Activated T-cell treated with anti-CD3 and anti-CD28 coated beads, Interleukin-2, amount 50 U/mL, for 48 hours (primary cell): ENCODE results near the gene S100A4.

Experiments
- DNase-seq, 2 experiments: peaks; one replicate each; pipeline ENCODE4 v3.0.0-alpha.2; 2020

S100A4 gene

GRCh38 chr1:153546796-153547559 lies 1.4 kb upstream of the S100A4 start:
- DNase-seq = no peak

- no peak for DNase-seq
Measured at GRCh38 chr1:153546371-153546770, 765 bp upstream of the S100A4 start.

- DNase-seq = no peak
Measured at GRCh38 chr1:153544453-153545066, 1.0 kb downstream of the S100A4 start.

GRCh38 chr1:153543736-153544135 lies 1.9 kb downstream of the S100A4 start:
- DNase-seq = no peak

GRCh38 chr1:153542956-153543711 lies 2.5 kb downstream of the S100A4 start:
- no peak for DNase-seq

- peak; percentile 22 to 23 for DNase-seq
Measured at GRCh38 chr1:153541641-153542590, 3.7 kb downstream of the S100A4 start.

GRCh38 chr1:153540394-153541361 lies 4.9 kb downstream of the S100A4 start, which contains the start of gene S100A5:
TSS of gene S100A5 (minus strand) at chr1:153540934. CDS start at chr1:153540191, 743 bp downstream.
- peak; percentile 64 to 67 for DNase-seq

GRCh38 chr1:153539395-153540093 lies 6.1 kb downstream of the S100A4 start:
- DNase-seq = no peak

- DNase-seq = no peak
Measured at GRCh38 chr1:153538315-153538821, 7.2 kb downstream of the S100A4 start.

GRCh38 chr1:153537376-153537730 lies 8.3 kb downstream of the S100A4 start:
- no peak for DNase-seq

GRCh38 chr1:153536671-153537375 lies 8.8 kb downstream of the S100A4 start:
- no peak for DNase-seq

GRCh38 chr1:153536012-153536670 lies 9.5 kb downstream of the S100A4 start:
- peak; percentile 84 to 87 for DNase-seq

- peak; percentile 68 to 71 for DNase-seq
Measured at GRCh38 chr1:153535242-153536011, 10.2 kb downstream of the S100A4 start, which contains the start of gene S100A6. TSS of gene S100A6 (minus strand) at chr1:153535991. CDS start at chr1:153535339, 652 bp downstream.

- DNase-seq = peak in 1 of 2 experiments; percentile 23
Measured at GRCh38 chr1:153534925-153535241, 10.7 kb downstream of the S100A4 start.

- DNase-seq = peak in 1 of 2 experiments; percentile 25
Measured at GRCh38 chr1:153534226-153534924, 11.2 kb downstream of the S100A4 start.

GRCh38 chr1:153533689-153534201 lies 11.9 kb downstream of the S100A4 start:
- DNase-seq = no peak
